Cardiac septum (tissue), 1 donor: Measurements from ENCODE around the gene BCKDK. TPM values are rescaled to one million over a fixed set of nuclear protein-coding genes. Genes with fewer than 3 reads are reported as not detected.

Experiments used
- DNase-seq: peaks from one replicate; pipeline ENCODE4 v3.0.0-alpha.2; 2020; ENCODE audit warnings: low spot score
- intact Hi-C: fragments of 100-400 bp; cut with DNase I; formaldehyde crosslinking; loops from one replicate; pipeline ENCODE4 v1.14.0; 2022
- long read RNA-seq: library from polyadenylated mRNA; unstranded; transcript quantifications from one replicate; pipeline ENCODE4 v2.0.0, GENCODE V29; 2021
- total RNA-seq: library from RNA; stranded (reverse); fragmentation: NEBNext Ultra II Directional; extraction: Animal tissue kit (Norgen Biotek cat#: 25700); gene quantifications from one replicate; pipeline ENCODE4 v1.2.1, GENCODE V29; 2021
- donor health status: DM: no; HTN: no; CAD: no.

The BCKDK gene
- 56.4 TPM for total RNA-seq
- long read RNA-seq, transcript BCKDK-201 (12 exons, 2,128 nt) = major isoform, 85 of 171 reads
- long read RNA-seq, transcript BCKDK-203 (11 exons, 1,997 nt) = minor isoform, 49 of 171 reads
- long read RNA-seq, partial matches to known transcripts = 34 of 171 reads
- long read RNA-seq, other reads (novel, unspliced or antisense) = 2 of 171 reads

- DNase-seq = peak; percentile 93
- intact Hi-C loops = no loop called here
Observed at GRCh38 chr16:31108035-31108793, at the start of gene BCKDK. BCKDK (plus strand) TSS chr16:31108386; CDS start chr16:31109224, 838 bp downstream.

- intact Hi-C loops = no loop called here
- DNase-seq = no peak
Observed at GRCh38 chr16:31061126-31061812, 46.9 kb upstream of the BCKDK start.

DNA sequence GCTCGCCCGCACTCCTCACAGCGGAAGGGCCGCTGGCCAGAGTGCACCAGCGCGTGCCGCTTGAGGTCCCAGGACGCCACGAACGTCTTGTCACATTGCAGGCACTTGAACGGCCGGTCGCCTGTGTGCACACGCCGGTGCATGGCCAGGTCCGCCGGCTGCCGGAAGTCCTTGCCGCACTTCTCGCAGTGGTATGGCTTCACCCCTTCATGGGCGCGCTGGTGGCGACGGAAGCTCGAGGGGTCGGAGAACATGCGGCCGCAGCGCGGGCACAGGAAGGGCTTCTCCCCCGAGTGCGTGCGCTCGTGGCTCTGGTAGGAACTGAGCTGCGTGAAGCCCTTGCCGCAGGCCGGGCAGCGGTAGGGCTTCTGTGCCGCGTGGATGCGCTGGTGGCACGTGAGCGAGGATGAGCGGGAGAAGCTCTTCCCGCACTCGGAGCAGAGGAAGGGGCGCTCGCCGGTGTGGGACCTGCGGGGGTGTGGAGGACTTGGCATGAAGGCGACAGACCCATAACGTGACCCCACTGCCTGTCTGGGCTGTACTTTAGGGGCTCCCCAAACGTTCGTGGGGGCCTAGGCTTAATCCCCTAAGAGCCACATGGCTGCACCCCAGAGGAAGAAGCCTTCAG is 46.3 kb upstream of the BCKDK start:
- no peak for DNase-seq
- intact Hi-C loops = no loop called here

DNA sequence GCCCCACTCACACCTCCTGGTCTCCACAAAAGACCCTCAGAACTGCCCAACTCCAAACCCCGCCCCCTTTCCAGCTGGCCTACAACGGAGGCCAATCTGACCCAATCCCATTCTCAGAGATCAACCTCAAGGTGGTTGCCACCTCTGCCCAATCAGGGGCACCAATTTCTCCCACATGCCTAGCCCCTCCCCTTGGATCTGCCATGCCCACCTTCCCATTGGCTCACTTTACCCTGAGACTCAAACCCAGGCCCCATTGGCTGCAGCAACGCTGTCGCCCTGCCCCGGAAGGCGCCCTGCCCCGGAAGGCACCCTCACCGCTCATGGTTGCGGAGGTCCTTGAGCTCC is 44.7 kb upstream of the BCKDK start:
- no peak for DNase-seq
- intact Hi-C loops = no loop called here

GRCh38 chr16:31063843-31064611 is 44.2 kb upstream of the BCKDK start:
- no peak for DNase-seq
- intact Hi-C loops = no loop called here

DNA sequence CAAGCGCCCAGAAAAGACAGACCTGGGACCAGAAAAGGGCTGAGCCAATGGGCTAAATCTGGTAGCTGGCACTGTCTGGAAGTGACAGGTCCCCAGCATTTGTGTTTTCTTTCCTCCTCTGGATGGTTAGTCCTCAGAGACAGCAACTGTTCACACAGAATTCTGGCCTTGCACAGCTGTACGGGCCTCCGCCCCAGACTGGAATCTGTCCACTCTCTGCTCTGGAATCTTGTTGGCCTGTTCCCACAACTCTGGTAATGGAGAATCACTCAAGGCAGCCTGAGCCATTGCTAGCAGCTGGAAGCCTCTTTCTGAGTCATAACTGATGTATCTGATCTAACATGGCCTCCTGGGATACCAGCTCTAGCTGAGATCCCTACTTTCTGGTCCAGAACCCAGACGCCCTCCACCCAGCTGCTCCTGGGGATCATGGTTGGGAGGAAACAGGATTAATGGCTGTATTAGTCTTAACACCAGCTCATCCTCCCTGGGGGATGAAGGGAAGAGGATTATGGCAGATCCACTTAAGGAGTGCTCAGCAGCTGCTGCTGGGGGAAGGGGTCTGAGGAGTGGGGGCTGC is 43.2 kb upstream of the BCKDK start:
- intact Hi-C loops = no loop called here
- no peak for DNase-seq

DNA sequence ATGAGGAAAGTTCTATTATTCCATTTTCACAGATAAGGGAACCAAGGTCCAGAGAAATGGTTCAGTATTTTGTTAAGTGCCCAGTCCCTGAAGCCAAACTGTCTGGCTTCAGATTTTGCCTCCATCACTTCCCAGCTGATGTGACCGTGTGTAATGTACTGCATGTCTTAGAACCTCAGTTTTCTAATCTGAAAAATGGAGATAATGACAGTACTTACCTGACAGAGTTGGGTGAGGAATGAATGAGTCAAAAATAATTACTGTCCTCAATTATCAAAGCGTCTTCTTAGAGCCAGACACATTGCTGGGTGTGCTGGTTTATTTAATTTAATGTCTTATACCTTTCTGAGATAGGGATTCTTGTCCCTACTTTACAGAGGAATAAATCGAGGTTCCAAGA is 40.8 kb upstream of the BCKDK start:
- no peak for DNase-seq
- intact Hi-C loops = no loop called here

DNA sequence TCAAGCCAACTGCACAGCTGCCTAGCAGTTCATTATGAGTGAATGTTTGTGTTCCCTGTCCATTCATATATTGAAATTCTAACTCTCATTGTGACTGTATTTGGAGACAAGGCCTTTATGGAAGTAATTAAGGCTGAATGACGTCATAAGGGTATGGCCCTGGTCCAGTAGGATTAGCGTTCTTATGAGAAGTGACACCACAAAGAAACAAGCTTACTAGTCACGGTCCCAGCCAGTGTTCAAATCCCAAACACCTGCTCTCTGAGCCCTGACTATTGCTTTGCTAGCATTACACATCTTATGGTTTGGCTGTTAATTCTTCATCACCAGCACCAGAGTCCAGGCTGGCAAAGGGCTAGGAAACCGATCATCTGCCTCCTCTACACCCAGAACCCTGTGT is 36.3 kb upstream of the BCKDK start:
- DNase-seq = no peak
- intact Hi-C loops = loop anchor here (5.0 kb wide), 2 partner anchors 40 to 115 kb away; partner anchors contain the start of genes SETD1A and STX4

GRCh38 chr16:31072540-31073141 is 35.5 kb upstream of the BCKDK start:
- intact Hi-C loops = loop anchor here (5.0 kb wide), 2 partner anchors 40 to 115 kb away; partner anchors contain the start of genes SETD1A and STX4
- no peak for DNase-seq

GRCh38 chr16:31073142-31073969 is 34.8 kb upstream of the BCKDK start:
- intact Hi-C loops = loop anchor here (5.0 kb wide), 2 partner anchors 41 to 116 kb away; partner anchors contain the start of genes SETD1A and STX4
- DNase-seq = peak; percentile 95

GRCh38 chr16:31073970-31074813 is 34.0 kb upstream of the BCKDK start, which contains the start of the genes ZNF646 and ZNF668:
ZNF646 (plus strand) TSS chr16:31074422; CDS start chr16:31076325, 1,903 bp downstream.
ZNF668 (minus strand) TSS chr16:31074240; CDS start chr16:31064459, 9,781 bp downstream.
- intact Hi-C loops = loop anchor here (2.0 to 5.0 kb wide), 4 partner anchors 21 to 117 kb away; partner anchors contain the start of genes SETD1A, STX4 and VKORC1
- DNase-seq = peak; percentile 100

- DNase-seq = no peak
- intact Hi-C loops = loop anchor here (2.0 to 5.0 kb wide), 5 partner anchors 20 to 117 kb away; partner anchors contain the start of genes HSD3B7, SETD1A, STX4 and VKORC1
Observed at GRCh38 chr16:31074814-31075183, 33.4 kb upstream of the BCKDK start.

DNA sequence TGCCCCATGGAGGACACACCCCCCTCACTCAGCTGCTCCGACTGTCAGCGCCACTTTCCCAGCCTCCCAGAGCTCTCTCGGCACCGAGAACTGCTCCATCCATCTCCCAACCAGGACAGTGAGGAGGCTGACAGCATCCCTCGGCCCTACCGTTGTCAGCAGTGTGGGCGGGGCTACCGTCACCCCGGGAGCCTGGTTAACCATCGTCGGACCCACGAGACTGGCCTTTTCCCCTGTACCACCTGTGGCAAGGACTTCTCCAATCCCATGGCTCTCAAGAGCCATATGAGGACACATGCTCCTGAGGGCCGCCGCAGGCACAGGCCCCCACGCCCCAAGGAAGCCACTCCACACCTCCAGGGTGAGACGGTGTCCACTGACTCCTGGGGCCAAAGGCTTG is 31.9 kb upstream of the BCKDK start:
- no peak for DNase-seq
- intact Hi-C loops = loop anchor here (5.0 kb wide), 1 partner anchor 89 kb away; the partner anchor contains the start of gene HSD3B7

DNA sequence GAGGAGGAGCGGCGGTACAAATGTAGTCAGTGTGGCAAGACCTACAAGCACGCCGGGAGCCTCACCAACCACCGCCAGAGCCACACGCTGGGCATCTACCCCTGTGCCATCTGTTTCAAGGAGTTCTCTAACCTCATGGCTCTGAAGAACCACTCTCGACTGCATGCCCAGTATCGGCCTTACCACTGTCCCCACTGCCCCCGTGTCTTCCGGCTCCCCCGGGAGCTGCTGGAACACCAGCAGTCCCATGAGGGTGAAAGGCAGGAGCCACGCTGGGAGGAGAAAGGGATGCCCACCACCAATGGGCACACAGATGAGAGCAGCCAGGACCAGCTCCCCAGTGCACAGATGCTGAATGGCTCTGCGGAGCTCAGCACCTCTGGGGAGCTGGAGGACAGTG is 31.2 kb upstream of the BCKDK start:
- intact Hi-C loops = loop anchor here (5.0 kb wide), 1 partner anchor 90 kb away; the partner anchor contains the start of gene HSD3B7
- DNase-seq = no peak

DNA sequence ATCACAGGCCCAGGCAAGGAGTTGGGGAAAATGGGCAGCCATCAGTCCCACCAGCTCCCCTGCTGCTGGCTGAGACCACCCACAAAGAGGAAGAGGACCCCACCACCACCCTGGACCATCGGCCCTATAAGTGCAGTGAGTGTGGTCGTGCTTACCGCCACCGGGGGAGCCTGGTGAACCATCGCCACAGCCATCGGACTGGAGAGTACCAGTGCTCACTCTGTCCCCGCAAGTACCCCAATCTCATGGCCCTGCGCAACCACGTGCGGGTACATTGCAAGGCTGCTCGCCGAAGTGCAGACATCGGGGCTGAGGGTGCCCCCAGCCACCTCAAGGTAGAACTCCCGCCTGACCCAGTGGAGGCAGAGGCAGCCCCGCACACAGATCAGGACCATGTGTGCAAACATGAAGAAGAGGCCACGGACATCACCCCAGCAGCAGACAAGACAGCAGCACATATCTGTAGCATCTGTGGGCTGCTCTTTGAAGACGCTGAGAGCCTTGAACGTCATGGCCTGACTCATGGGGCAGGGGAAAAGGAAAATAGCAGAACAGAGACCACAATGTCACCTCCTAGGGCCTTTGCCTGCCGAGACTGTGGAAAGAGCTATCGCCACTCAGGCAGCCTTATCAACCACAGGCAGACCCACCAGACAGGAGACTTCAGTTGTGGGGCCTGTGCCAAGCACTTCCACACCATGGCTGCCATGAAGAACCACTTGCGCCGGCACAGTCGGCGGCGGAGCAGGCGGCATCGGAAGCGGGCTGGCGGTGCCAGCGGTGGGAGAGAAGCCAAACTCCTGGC is 30.4 kb upstream of the BCKDK start:
- no peak for DNase-seq
- intact Hi-C loops = loop anchor here (5.0 kb wide), 1 partner anchor 90 kb away; the partner anchor contains the start of gene HSD3B7
